Body of pancreas (tissue), 4 donors: ENCODE results near the gene LRFN3. TPM values are rescaled to one million over a fixed set of nuclear protein-coding genes. Genes with fewer than 3 reads are reported as not detected.
A peak's percentile ranks its signal among the peaks of the same experiment; 100 is the strongest.

Source experiments
- ATAC-seq: fragments of 150-250 bp; one replicate; pipeline ENCODE4 v1.9.1; 2016
- DNase-seq, 4 donors: peaks; one replicate each; pipeline ENCODE4 v3.0.0-alpha.2; 2019
- H3K27ac ChIP-seq, 4 donors: fragments of 200-600 bp; sonication (generic); 1 replicate in 3 of 4; 2 replicates in 1 of 4; pipeline versions ENCODE4 v1.5.1 to v1.6.1; 2016 to 2019; ENCODE audit warnings: mild to moderate bottlenecking in 1 of 4, mixed read lengths in 1 of 4, moderate library complexity in 1 of 4
- H3K27me3 ChIP-seq, 2 donors: fragments of 200-600 bp; sonication (generic); one replicate each; pipeline ENCODE4 v1.6.0; 2016; ENCODE audit warnings: mild to moderate bottlenecking in 1 of 2
- H3K36me3 ChIP-seq, 2 donors: fragments of 200-600 bp; sonication (generic); replicated peaks in 1 of 2; 2 replicates each; pipeline ENCODE4 v1.5.1; 2016; ENCODE audit warnings: low read depth in 2 of 2; ENCODE audit not compliant: insufficient read depth in 1 of 2
- H3K4me1 ChIP-seq: fragments of 200-600 bp; sonication (generic); one replicate; pipeline ENCODE4 v1.6.0; 2016
- H3K4me3 ChIP-seq, 2 donors: fragments of 200-600 bp; sonication (generic); 1 replicate in 1 of 2; 2 replicates in 1 of 2; pipeline ENCODE4 v1.5.1; 2016 to 2019
- H3K9me3 ChIP-seq, 3 donors: fragments of 200-600 bp; sonication (generic); 1 replicate in 2 of 3; 2 replicates in 1 of 3; pipeline ENCODE4 v1.5.1; 2016
- POLR2A ChIP-seq, 3 donors: fragments of 450-650 bp; IDR thresholded peaks; one replicate each; pipeline ENCODE4 v1.6.1; 2016; ENCODE audit warnings: antibody characterized with exemption in 3 of 3, mild to moderate bottlenecking in 2 of 3
- WGBS, 2 donors: methylation state at CpG; one replicate each; pipeline ENCODE4 v1.1.5; 2017; 5-methylcytosine and 5-hydroxymethylcytosine counted together
- intact Hi-C: fragments of 100-400 bp; cut with DNase I; formaldehyde crosslinking; loops from one replicate; pipeline ENCODE4 v1.15.1; 2023
- total RNA-seq, 2 donors: library from RNA; depleted of rRNA; stranded (reverse); fragments of >200 nt; gene quantifications; one replicate each; pipeline ENCODE4 v1.1.0, GENCODE V29; 2016
- TF ChIP-seq, protein P1 (sequence below), 7 experiments: fragments of 450-650 bp in 4 of 7; fragments of 200-600 bp in 3 of 7; sonication (generic) in 3 of 7; IDR thresholded peaks; one replicate each; pipeline ENCODE4 v1.5.1; 2016 to 2019; ENCODE audit warnings: antibody characterized with exemption in 7 of 7

The LRFN3 gene
- total RNA-seq, 2 donors from 2014 or later, result 13.2 to 14.5 TPM

DNA sequence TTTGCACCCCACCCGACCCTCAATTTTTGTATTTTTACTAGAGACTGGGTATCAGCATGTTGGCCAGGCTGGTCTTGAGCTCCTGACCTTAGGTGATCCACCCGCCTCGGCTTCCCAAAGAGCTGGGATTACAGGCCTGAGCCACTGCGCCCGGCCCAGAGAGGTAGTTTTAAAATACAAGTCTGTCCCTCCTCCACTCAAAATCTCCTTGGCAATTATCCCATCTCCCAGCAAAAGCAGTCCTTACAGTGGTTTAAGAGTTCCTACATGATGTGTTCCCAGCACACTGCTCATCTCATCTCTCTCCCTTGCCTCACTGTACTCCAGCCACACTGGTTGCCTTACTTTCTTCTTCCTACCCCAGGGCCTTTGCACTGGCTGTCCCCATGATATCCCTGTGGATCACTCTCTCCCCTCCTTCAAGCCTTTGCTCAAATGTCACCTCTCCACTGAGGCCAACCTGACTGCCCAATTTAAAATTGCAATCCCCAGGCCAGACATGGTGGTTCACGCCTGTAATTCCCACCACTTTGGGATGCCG is 24.3 kb downstream of the LRFN3 start:
- no peak for TF ChIP-seq POLR2A (IDR thresholded peaks at IDR 0.05)
- TF ChIP-seq, protein P1, sequence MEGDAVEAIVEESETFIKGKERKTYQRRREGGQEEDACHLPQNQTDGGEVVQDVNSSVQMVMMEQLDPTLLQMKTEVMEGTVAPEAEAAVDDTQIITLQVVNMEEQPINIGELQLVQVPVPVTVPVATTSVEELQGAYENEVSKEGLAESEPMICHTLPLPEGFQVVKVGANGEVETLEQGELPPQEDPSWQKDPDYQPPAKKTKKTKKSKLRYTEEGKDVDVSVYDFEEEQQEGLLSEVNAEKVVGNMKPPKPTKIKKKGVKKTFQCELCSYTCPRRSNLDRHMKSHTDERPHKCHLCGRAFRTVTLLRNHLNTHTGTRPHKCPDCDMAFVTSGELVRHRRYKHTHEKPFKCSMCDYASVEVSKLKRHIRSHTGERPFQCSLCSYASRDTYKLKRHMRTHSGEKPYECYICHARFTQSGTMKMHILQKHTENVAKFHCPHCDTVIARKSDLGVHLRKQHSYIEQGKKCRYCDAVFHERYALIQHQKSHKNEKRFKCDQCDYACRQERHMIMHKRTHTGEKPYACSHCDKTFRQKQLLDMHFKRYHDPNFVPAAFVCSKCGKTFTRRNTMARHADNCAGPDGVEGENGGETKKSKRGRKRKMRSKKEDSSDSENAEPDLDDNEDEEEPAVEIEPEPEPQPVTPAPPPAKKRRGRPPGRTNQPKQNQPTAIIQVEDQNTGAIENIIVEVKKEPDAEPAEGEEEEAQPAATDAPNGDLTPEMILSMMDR (IDR thresholded peaks at IDR 0.05), result no peak
- 74 to 75% methylated on average over 7 of the region's 7 CpGs for WGBS, 2 donors
- no peaks in the 10 kb centered on the region for H3K9me3 ChIP-seq
- no peak overlapping the region for H3K27ac ChIP-seq
- DNase-seq (no peak), ATAC-seq (no peak)
- peaks cover 0 to 11% of the 10 kb centered on the region in 2 donors for H3K27me3 ChIP-seq
- intact Hi-C loops, result no loop called here
- H3K4me3 ChIP-seq, result no peak overlapping the region
- H3K36me3 ChIP-seq, result no peaks in the 10 kb centered on the region
- H3K4me1 ChIP-seq, result peaks cover 11% of the 10 kb centered on the region

GRCh38 chr19:35963514-35963913 is 27.3 kb downstream of the LRFN3 start:
- no peak overlapping the region for H3K27ac ChIP-seq
- no peak overlapping the region for H3K4me3 ChIP-seq
- 2 to 3% methylated on average over 8 to 9 of the region's 9 CpGs for WGBS, 2 donors
- H3K9me3 ChIP-seq, result no peaks in the 10 kb centered on the region
- no peaks in the 10 kb centered on the region for H3K36me3 ChIP-seq
- TF ChIP-seq POLR2A (IDR thresholded peaks at IDR 0.05), result no peak
- TF ChIP-seq, protein P1 (IDR thresholded peaks at IDR 0.05), result no peak
- intact Hi-C loops, result no loop called here
- H3K27me3 ChIP-seq, result peaks cover 0 to 11% of the 10 kb centered on the region in 2 donors
- DNase-seq (peak; percentile 30 to 51 (median 36)), ATAC-seq (no peak)
- peaks cover 11% of the 10 kb centered on the region for H3K4me1 ChIP-seq

DNA sequence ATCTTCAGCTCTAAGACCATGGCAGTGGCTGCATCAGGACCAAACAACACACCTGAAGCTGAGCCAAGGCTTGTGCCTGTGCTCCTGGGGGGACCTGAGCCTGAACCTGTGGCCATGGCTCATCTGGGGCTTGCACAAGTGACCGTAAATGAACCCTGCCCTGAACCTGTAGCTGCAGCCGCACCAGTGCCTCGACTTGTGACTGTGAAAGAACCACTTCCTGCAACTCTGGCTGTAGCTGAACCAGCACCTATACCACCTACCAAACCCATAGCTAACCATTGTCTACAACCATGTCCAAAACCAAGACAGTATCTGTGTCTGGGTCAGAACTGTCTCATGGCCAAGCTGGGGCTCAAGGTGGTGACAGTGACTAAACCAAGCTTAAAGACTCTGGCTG is 30.6 kb downstream of the LRFN3 start:
- no peaks in the 10 kb centered on the region for H3K9me3 ChIP-seq
- no peaks in the 10 kb centered on the region for H3K36me3 ChIP-seq
- no peaks in the 10 kb centered on the region for H3K27me3 ChIP-seq
- TF ChIP-seq, protein P1 (IDR thresholded peaks at IDR 0.05), result no peak
- TF ChIP-seq POLR2A (IDR thresholded peaks at IDR 0.05), result no peak
- intact Hi-C loops, result no loop called here
- DNase-seq (no peak), ATAC-seq (no peak)
- H3K27ac ChIP-seq, result no peak overlapping the region
- no peaks in the 10 kb centered on the region for H3K4me1 ChIP-seq
- no peak overlapping the region for H3K4me3 ChIP-seq
- 20 to 89% methylated on average over 1 to 3 of the region's 3 CpGs for WGBS, 2 donors

DNA sequence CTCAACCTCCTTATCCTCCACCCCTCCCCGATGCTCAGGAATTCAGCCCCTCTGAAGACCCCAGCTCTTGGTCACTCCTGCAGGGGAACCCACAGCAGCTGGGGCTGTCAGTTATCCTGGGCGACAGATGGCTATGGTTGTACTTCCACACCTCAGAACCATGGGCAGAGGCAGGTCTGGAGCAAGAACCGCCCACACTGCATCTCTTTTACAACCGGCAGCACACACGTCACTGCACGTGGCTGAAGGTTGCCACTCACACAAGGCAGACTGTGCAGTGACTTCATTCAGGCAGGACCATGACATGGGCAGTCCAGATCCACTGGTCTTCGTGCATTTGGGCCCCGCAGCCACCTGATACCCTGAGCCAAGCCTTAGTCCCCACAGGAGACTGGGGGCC is 37.3 kb downstream of the LRFN3 start:
- WGBS, 2 donors, result 42 to 86% methylated on average over 1 to 8 of the region's 8 CpGs
- H3K36me3 ChIP-seq, result no peaks in the 10 kb centered on the region
- intact Hi-C loops, result no loop called here
- H3K27me3 ChIP-seq, result no peaks in the 10 kb centered on the region
- ATAC-seq (no peak), DNase-seq (no peak)
- H3K4me3 ChIP-seq, result no peak overlapping the region
- no peak overlapping the region for H3K27ac ChIP-seq
- TF ChIP-seq, protein P1 (IDR thresholded peaks at IDR 0.05), result no peak
- no peak for TF ChIP-seq POLR2A (IDR thresholded peaks at IDR 0.05)
- H3K9me3 ChIP-seq, result no peaks in the 10 kb centered on the region
- no peaks in the 10 kb centered on the region for H3K4me1 ChIP-seq

- 16 to 40% methylated on average over 4 to 5 of the region's 5 CpGs for WGBS, 2 donors
- Histone ChIP-seq H3K4me3 (no peak overlapping the region), H3K27ac (no peak overlapping the region), H3K36me3 (no peaks in the 10 kb centered on the region), H3K9me3 (no peaks in the 10 kb centered on the region), H3K27me3 (no peaks in the 10 kb centered on the region), H3K4me1 (no peaks in the 10 kb centered on the region)
- intact Hi-C loops, result no loop called here
- TF ChIP-seq, protein P1 (IDR thresholded peaks at IDR 0.05), result no peak
- no peak for TF ChIP-seq POLR2A (IDR thresholded peaks at IDR 0.05)
- DNase-seq, result no peak
- ATAC-seq, result no peak
Observed at GRCh38 chr19:35975608-35976214, 39.5 kb downstream of the LRFN3 start.
